Lung (tissue), 12 donors: ENCODE results near the gene C14orf119. TPM values are rescaled to one million over a fixed set of nuclear protein-coding genes. Genes with fewer than 3 reads are reported as not detected.

Experiments used
- ATAC-seq: fragments of 200-7000 bp; cut with Tn5 transposase; one replicate; pipeline ENCODE4 v1.9.1; 2020; ENCODE audit warnings: moderate number of reproducible peaks; ENCODE audit not compliant: insufficient read depth, low FRiP score
- DNase-seq, 3 donors: peaks; one replicate each; pipeline ENCODE4 v3.0.0-alpha.2; 2013 to 2017
- H3K27ac ChIP-seq, 2 donors: one replicate each; pipeline ENCODE4 v1.5.1; 2013; ENCODE audit warnings: mild to moderate bottlenecking in 2 of 2, moderate library complexity in 2 of 2, control low read depth in 1 of 2, inconsistent platforms in 1 of 2, low read depth in 1 of 2, low read length in 1 of 2
- H3K27me3 ChIP-seq, 3 donors: one replicate each; pipeline ENCODE4 v1.5.1; 2013; ENCODE audit warnings: low read length in 2 of 3; ENCODE audit not compliant: control insufficient read depth in 3 of 3, insufficient read depth in 3 of 3
- H3K36me3 ChIP-seq, 4 donors: one replicate each; pipeline ENCODE4 v1.5.1; 2013; ENCODE audit warnings: low read length in 4 of 4, mild to moderate bottlenecking in 1 of 4, moderate library complexity in 1 of 4; ENCODE audit not compliant: control insufficient read depth in 4 of 4, insufficient read depth in 4 of 4
- H3K4me1 ChIP-seq, 5 donors: one replicate each; pipeline ENCODE4 v1.5.1; 2013; ENCODE audit warnings: low read length in 5 of 5, mild to moderate bottlenecking in 2 of 5, moderate library complexity in 1 of 5; ENCODE audit not compliant: control insufficient read depth in 5 of 5, insufficient read depth in 5 of 5
- H3K4me3 ChIP-seq: one replicate; pipeline ENCODE4 v1.5.1; 2013; ENCODE audit warnings: mild to moderate bottlenecking, control low read depth, moderate library complexity
- H3K9ac ChIP-seq, 2 donors: one replicate each; pipeline ENCODE4 v1.5.1; 2013; ENCODE audit warnings: low read length in 2 of 2, control low read depth in 1 of 2; ENCODE audit not compliant: insufficient read depth in 1 of 2
- H3K9me3 ChIP-seq, 4 donors: one replicate each; pipeline ENCODE4 v1.5.1; 2013; ENCODE audit warnings: low read length in 3 of 4, mild to moderate bottlenecking in 1 of 4, moderate library complexity in 1 of 4; ENCODE audit not compliant: control insufficient read depth in 4 of 4, insufficient read depth in 3 of 4
- CTCF ChIP-seq: IDR thresholded peaks from 2 replicates; pipeline ENCODE4 v1.5.1; 2012; ENCODE audit warnings: mild to moderate bottlenecking; ENCODE audit errors: control extremely low read depth, extremely low read depth
- WGBS, 2 donors: extraction: QIAGEN DNeasy Blood & Tissue Kit; methylation state at CpG; one replicate each; pipeline ENCODE4 v1.1.7; 2013; 5-methylcytosine and 5-hydroxymethylcytosine counted together
- polyA plus RNA-seq, 2 donors: library from polyadenylated mRNA; stranded (reverse); fragments of 200-250 nt; gene quantifications; one replicate each; pipeline ENCODE4 v1.2.1, GENCODE V29; 2013
- total RNA-seq, 2 donors: library from RNA; depleted of rRNA in 1 of 2; stranded (reverse); fragments of >200 nt in 1 of 2; gene quantifications; one replicate each; pipeline ENCODE4 v1.2.1, GENCODE V29; 2014 to 2021
- donor health status: control.
- donor health status: control.
- donor health status: Bipolar disorder and iron deficiency.
- donor health status: healthy.
- donor health status: DM: yes; HTN: yes; CAD: no.

C14orf119 gene
- total and polyA plus RNA-seq, 4 donors, result 23.9 to 64.9 (median 41.4) TPM

GRCh38 chr14:23090254-23090636, 5.1 kb upstream of the C14orf119 start:
- no peak for ATAC-seq
- no peak overlapping the region for H3K4me3 ChIP-seq
- H3K9ac ChIP-seq, result no peak overlapping the region
- peaks cover 12 to 50% (median 32%) of the 10 kb centered on the region in 4 donors for H3K36me3 ChIP-seq
- H3K27ac ChIP-seq, result no peak overlapping the region
- no peaks in the 10 kb centered on the region for H3K9me3 ChIP-seq
- peaks cover 3 to 11% (median 10%) of the 10 kb centered on the region in 5 donors for H3K4me1 ChIP-seq
- WGBS, 2 donors, result 51 to 87% methylated on average over 4 of the region's 4 CpGs
- TF ChIP-seq CTCF, result no peak
- no peak for DNase-seq
- H3K27me3 ChIP-seq, result no peaks in the 10 kb centered on the region

DNA sequence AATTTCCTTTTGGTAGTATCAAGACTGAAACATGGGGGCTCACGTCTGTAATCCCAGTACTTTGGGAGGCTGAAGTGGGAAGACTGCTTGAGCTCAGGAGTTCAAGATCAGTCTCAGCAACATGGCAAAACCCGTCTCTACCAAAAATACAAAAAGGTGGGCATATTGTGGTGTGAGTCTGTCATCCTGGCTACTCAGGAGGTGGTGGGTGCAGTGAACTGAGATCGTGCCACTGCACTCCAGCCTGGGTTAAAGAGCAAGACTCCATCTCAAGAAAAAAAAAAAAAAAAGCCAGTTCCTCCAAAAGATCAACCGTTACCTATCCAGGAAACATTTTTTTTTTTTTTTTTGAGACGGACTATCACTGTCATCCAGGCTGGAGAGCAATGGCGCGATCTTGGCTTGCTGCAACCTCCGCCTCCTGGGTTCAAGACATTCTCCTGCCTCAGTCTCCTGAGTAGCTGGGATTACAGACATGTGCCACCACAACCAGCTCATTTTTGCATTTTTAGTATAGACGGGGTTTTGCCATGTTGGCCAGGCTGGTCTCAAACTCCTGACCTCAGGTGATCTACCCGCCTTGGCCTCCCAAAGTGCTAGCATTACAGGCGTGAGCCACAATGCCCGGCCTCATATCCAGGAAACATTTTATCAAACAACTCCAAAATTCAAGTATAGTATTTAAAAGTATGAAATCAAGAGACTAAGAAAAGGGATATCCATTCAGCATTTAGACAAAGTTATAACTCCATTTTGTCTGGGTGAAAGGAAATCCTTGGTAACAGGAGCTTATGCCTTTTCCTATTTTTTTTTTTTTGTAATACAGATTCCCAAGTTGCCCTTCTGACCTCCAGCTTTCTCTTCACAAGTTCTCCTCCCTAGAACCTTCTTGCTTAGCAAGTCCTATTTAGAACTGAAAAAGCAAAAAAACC, 3.7 kb upstream of the C14orf119 start:
- Histone ChIP-seq H3K4me1 (peaks cover 3 to 13% (median 10%) of the 10 kb centered on the region in 5 donors), H3K9ac (no peak overlapping the region), H3K4me3 (no peak overlapping the region), H3K36me3 (peaks cover 9 to 39% (median 28%) of the 10 kb centered on the region in 4 donors), H3K27me3 (no peaks in the 10 kb centered on the region), H3K27ac (no peak overlapping the region), H3K9me3 (no peaks in the 10 kb centered on the region)
- DNase-seq, result no peak
- TF ChIP-seq CTCF, result no peak
- ATAC-seq, result no peak
- 79 to 84% methylated on average over 12 of the region's 12 CpGs for WGBS, 2 donors

- no peak for TF ChIP-seq CTCF
- Histone ChIP-seq H3K4me1 (peaks cover 3 to 23% (median 10%) of the 10 kb centered on the region in 5 donors), H3K9ac (no peak overlapping the region), H3K27ac (no peak overlapping the region), H3K4me3 (no peak overlapping the region), H3K9me3 (no peaks in the 10 kb centered on the region), H3K27me3 (no peaks in the 10 kb centered on the region), H3K36me3 (peaks cover 15 to 35% (median 27%) of the 10 kb centered on the region in 4 donors)
- no peak for ATAC-seq
- DNase-seq, result no peak
- WGBS, 2 donors, result 65 to 76% methylated on average over 2 of the region's 2 CpGs
These were observed 2.2 kb upstream of the C14orf119 start for GRCh38 chr14:23093104-23093503.
